ENCODE results near the gene LRRTM1.

The LRRTM1 gene

GRCh38 chr2:80257450-80257849 lies 47.1 kb downstream of the LRRTM1 start:
- no peak for DNase-seq (ENCODE audit: low read depth, low spot score)
- no peak overlapping the region for H3K4me3 ChIP-seq (ENCODE audit: low read depth, low read length)
- no peak for TF ChIP-seq CTCF (IDR thresholded peaks at IDR 0.05; ENCODE audit: low read depth, low read length)
- in situ Hi-C loops (cut with HindIII; ENCODE audit: low sequenced_read_pairs), result no loop called here

GRCh38 chr2:80256782-80257167 lies 47.8 kb downstream of the LRRTM1 start:
- no peak for DNase-seq (ENCODE audit: low read depth, low spot score)
- TF ChIP-seq CTCF (IDR thresholded peaks at IDR 0.05; ENCODE audit: low read depth, low read length), result no peak
- in situ Hi-C loops (cut with HindIII; ENCODE audit: low sequenced_read_pairs), result no loop called here
- no peak overlapping the region for H3K4me3 ChIP-seq (ENCODE audit: low read depth, low read length)

GRCh38 chr2:80255918-80256781 lies 48.4 kb downstream of the LRRTM1 start:
- no peak for DNase-seq (ENCODE audit: low read depth, low spot score)
- in situ Hi-C loops (cut with HindIII; ENCODE audit: low sequenced_read_pairs), result no loop called here
- no peak for TF ChIP-seq CTCF (IDR thresholded peaks at IDR 0.05; ENCODE audit: low read depth, low read length)
- H3K4me3 ChIP-seq (ENCODE audit: low read depth, low read length), result no peak overlapping the region

GRCh38 chr2:80252294-80252986 lies 52.1 kb downstream of the LRRTM1 start:
- no peak for DNase-seq (ENCODE audit: low read depth, low spot score)
- in situ Hi-C loops (cut with HindIII; ENCODE audit: low sequenced_read_pairs), result no loop called here
- H3K4me3 ChIP-seq (ENCODE audit: low read depth, low read length), result no peak overlapping the region
- no peak for TF ChIP-seq CTCF (IDR thresholded peaks at IDR 0.05; ENCODE audit: low read depth, low read length)

Measured in astrocyte of the spinal cord (primary cell).